ENCODE results near the gene NKIRAS1. TPM values are rescaled to one million over a fixed set of nuclear protein-coding genes. Genes with fewer than 3 reads are reported as not detected.

The NKIRAS1 gene
- total and polyA plus RNA-seq, 2 of the 8 experiments (the other 6 are each of a cell fraction or from before 2014, with no cell fraction given): 3.4 to 7.0 TPM

DNA sequence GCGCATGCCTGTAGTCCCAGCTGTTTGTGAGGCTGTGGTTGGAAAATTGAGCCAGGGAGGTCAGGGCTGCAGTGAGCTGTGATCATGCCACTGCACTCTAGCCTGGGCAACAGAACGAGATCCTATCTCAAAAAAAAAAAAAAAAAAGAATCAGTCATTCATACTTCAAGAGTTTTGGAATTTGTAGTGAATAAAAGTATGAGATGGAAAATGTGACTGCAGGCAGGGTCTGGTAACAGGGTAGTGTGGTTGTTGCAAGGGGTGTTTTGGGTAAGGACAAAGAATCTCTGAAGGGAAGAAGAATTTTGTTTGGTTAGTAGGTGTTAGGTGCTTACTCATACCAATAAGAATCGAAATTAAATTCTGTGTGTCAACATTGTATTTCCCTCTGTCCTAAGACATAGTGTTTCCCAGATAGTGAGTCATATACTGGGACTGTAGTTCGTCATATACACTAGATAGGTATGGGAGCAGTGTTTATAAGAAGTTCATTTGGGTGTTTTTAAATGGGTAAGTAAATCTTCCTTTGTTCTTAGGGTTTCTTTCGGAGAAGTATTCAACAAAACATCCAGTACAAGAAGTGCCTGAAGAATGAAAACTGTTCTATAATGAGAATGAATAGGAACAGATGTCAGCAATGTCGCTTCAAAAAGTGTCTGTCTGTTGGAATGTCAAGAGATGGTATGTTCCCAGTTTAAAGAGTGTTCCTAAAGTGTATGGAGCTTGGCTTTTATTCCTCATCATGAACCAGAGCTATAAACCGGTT, 42.5 kb upstream of the NKIRAS1 start (continued):
- TF ChIP-seq CHD7 (IDR thresholded peaks at IDR 0.05; ENCODE audit: insufficient replicate concordance, low read length): no peak
- no peak for TF ChIP-seq EGR1 (IDR thresholded peaks at IDR 0.05; ENCODE audit: borderline replicate concordance, low read depth, low read length)
- TF ChIP-seq GTF2F1 (IDR thresholded peaks at IDR 0.05; ENCODE audit: borderline replicate concordance, low read depth, low read length): no peak
- TF ChIP-seq ATF3 (IDR thresholded peaks at IDR 0.05; ENCODE audit: insufficient read depth, low read depth, low read length): no peak
- no peak for TF ChIP-seq HDAC2 (IDR thresholded peaks at IDR 0.05; ENCODE audit: borderline replicate concordance in 1 of 2, low read depth in 2 of 2, low read length in 2 of 2)
- no peak for TF ChIP-seq SUZ12 (IDR thresholded peaks at IDR 0.05; ENCODE audit: low read length)
- no peak for TF ChIP-seq HDAC6 (IDR thresholded peaks at IDR 0.05; ENCODE audit: low read depth, low read length)
- TF ChIP-seq RNF2 (IDR thresholded peaks at IDR 0.05; ENCODE audit: borderline replicate concordance, low read depth, low read length, missing control alignments, poor library complexity, severe bottlenecking): no peak

Measured in H1 (cell line).